Natural killer cell (primary cell): ENCODE data around the gene KDM2B. TPM values are rescaled to one million over a fixed set of nuclear protein-coding genes. Genes with fewer than 3 reads are reported as not detected.

ENCODE experiments used
- ATAC-seq, 3 donors: fragments of 150-1000 bp in 2 of 3; fragments of 200-7000 bp in 1 of 3; cut with Tn5 transposase; 1 replicate in 1 of 3; 2 replicates in 2 of 3; pipeline ENCODE4 v1.10.0; 2021; ENCODE audit warnings: mild to moderate bottlenecking in 2 of 3, moderate library complexity in 2 of 3
- DNase-seq, 2 donors: peaks; one replicate each; pipeline versions ENCODE4 v3.0.0 to v3.0.0-alpha.2; 2013 to 2021; ENCODE audit warnings: mixed read lengths in 1 of 2
- H3K27ac ChIP-seq: one replicate; pipeline ENCODE4 v1.5.1; 2013; ENCODE audit warnings: mild to moderate bottlenecking, low read length
- H3K27me3 ChIP-seq: one replicate; pipeline ENCODE4 v1.6.1; 2013; ENCODE audit warnings: low read length; ENCODE audit not compliant: control insufficient read depth, insufficient read depth
- H3K36me3 ChIP-seq: one replicate; pipeline ENCODE4 v1.6.1; 2013; ENCODE audit warnings: low read length; ENCODE audit not compliant: control insufficient read depth, insufficient read depth
- H3K4me1 ChIP-seq: one replicate; pipeline ENCODE4 v1.6.1; 2013; ENCODE audit warnings: low read length; ENCODE audit not compliant: control insufficient read depth, insufficient read depth
- H3K4me3 ChIP-seq: one replicate; pipeline ENCODE4 v1.5.1; 2013; ENCODE audit warnings: low read length
- H3K9me3 ChIP-seq: one replicate; pipeline ENCODE4 v1.6.1; 2013; ENCODE audit warnings: low read length; ENCODE audit not compliant: control insufficient read depth, insufficient read depth
- H3K27ac Mint-ChIP-seq, 2 donors: one replicate each; pipeline ENCODE4 v1.8.0; 2022; ENCODE audit warnings: mild to moderate bottlenecking in 2 of 2, mixed read lengths in 2 of 2, moderate library complexity in 1 of 2
- H3K27me3 Mint-ChIP-seq, 2 donors: one replicate each; pipeline ENCODE4 v1.8.0; 2022; ENCODE audit warnings: low read depth in 2 of 2, mixed read lengths in 2 of 2
- H3K36me3 Mint-ChIP-seq: one replicate; pipeline ENCODE4 v1.8.0; 2022; ENCODE audit warnings: mixed read lengths
- H3K4me1 Mint-ChIP-seq, 2 donors: one replicate each; pipeline ENCODE4 v1.8.0; 2022; ENCODE audit warnings: mixed read lengths in 2 of 2
- H3K4me3 Mint-ChIP-seq: one replicate; pipeline ENCODE4 v1.8.0; 2022; ENCODE audit warnings: mild to moderate bottlenecking, moderate library complexity, mixed read lengths
- H3K9me3 Mint-ChIP-seq, 2 donors: one replicate each; pipeline ENCODE4 v1.8.0; 2022; ENCODE audit warnings: mixed read lengths in 2 of 2
- WGBS: methylation state at CpG from one replicate; pipeline ENCODE4 v1.1.7; 2013; ENCODE audit warnings: missing lambda C conversion rate; ENCODE audit not compliant: insufficient coverage; 5-methylcytosine and 5-hydroxymethylcytosine counted together
- intact Hi-C: fragments of 100-400 bp; cut with micrococcal nuclease; formaldehyde crosslinking; loops from one replicate; pipeline ENCODE4 v1.14.2; 2022
- total RNA-seq, 4 donors: library from RNA; stranded (reverse); fragments of 120-200 nt in 1 of 4; gene quantifications; one replicate each; pipeline versions ENCODE4 v1.2.3 to v1.2.4, GENCODE V29; 2013 to 2022
- TF ChIP-seq, protein P1 (sequence below): fragments of 200-600 bp; IDR thresholded peaks from one replicate; pipeline ENCODE4 v1.8.0; 2022; ENCODE audit warnings: antibody characterized with exemption

Gene KDM2B
- total RNA-seq, 3 donors from 2014 or later (not counting 1 experiment from before 2014, with no cell fraction given), result 97.3 to 106 (median 98.1) TPM

DNA sequence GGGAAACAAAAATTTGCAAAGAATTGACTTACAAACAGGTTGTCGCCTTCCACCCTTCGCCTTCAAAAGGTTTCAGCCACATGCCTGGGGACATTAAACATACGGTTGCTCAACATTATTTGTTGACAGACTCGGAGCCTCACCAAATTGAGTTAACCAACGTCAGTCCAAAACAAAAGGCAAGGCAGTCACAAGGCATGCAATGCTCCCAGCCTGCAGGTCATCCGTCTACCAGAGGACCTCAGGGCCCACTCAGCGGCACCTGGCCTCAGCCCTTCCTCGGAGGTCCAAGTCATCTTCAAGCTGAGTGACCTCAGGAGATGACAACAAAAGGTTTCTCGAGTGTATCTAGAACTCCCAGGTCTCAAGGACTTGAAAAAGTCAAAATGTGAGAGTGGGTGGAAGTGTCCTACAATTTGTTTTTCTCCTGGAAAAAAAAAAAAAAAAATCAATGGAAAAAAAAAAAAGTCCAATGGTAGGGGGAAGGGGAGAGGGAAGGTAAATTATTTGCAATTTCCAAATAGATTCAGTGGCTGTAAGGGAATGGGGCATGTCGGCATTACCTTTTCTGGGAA lies 64.3 kb downstream of the KDM2B start:
- peaks cover 14% of the 10 kb centered on the region for H3K36me3 Mint-ChIP-seq
- peaks cover 21% of the 10 kb centered on the region for H3K36me3 ChIP-seq
- WGBS, result 98% methylated on average over 10 of the region's 10 CpGs

DNA sequence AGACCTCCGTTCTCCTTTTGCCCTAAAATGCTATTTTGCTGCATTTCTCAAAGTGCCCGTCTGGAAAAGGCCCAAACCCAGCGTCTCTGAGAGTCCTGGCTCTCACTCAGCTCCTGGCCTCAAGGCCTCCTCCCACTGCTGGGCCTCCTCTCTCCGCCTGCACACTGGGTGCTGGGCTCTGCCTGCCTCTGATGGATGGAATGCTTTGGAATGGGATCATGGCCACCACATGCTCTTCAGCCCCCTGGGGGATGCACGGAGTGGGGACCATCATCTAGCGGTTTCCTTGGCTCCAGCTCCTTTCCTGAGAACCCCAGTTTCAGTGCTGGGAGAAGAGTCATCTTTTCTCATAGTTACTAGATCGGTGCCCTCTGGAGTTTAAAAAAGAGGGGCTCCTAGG lies 65.2 kb downstream of the KDM2B start:
- ATAC-seq, result no peak
- Histone ChIP-seq H3K4me3 (no peak overlapping the region), H3K36me3 (peaks cover 16% of the 10 kb centered on the region), H3K4me1 (peaks cover 13% of the 10 kb centered on the region), H3K9me3 (no peaks in the 10 kb centered on the region), H3K27ac (no peak overlapping the region), H3K27me3 (no peaks in the 10 kb centered on the region)
- H3K36me3 Mint-ChIP-seq, result peaks cover 14% of the 10 kb centered on the region
- no peaks in the 10 kb centered on the region for H3K27me3 Mint-ChIP-seq
- no peaks in the 10 kb centered on the region for H3K9me3 Mint-ChIP-seq
- 95% methylated on average over 7 of the region's 7 CpGs for WGBS
- peaks cover 7 to 20% of the 10 kb centered on the region in 2 donors for H3K4me1 Mint-ChIP-seq
- H3K4me3 Mint-ChIP-seq, result peak overlapping the region; percentile 7
- H3K27ac Mint-ChIP-seq, result peak overlapping the region; percentile 70 to 85
- TF ChIP-seq, protein P1, sequence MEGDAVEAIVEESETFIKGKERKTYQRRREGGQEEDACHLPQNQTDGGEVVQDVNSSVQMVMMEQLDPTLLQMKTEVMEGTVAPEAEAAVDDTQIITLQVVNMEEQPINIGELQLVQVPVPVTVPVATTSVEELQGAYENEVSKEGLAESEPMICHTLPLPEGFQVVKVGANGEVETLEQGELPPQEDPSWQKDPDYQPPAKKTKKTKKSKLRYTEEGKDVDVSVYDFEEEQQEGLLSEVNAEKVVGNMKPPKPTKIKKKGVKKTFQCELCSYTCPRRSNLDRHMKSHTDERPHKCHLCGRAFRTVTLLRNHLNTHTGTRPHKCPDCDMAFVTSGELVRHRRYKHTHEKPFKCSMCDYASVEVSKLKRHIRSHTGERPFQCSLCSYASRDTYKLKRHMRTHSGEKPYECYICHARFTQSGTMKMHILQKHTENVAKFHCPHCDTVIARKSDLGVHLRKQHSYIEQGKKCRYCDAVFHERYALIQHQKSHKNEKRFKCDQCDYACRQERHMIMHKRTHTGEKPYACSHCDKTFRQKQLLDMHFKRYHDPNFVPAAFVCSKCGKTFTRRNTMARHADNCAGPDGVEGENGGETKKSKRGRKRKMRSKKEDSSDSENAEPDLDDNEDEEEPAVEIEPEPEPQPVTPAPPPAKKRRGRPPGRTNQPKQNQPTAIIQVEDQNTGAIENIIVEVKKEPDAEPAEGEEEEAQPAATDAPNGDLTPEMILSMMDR, result no peak
- intact Hi-C loops, result no loop called here
- no peak for DNase-seq

More for the DNA sequence above, 64.3 kb downstream of the KDM2B start:
- peaks cover 7 to 20% of the 10 kb centered on the region in 2 donors for H3K4me1 Mint-ChIP-seq
- ATAC-seq (no peak), DNase-seq (no peak)
- H3K4me1 ChIP-seq, result peaks cover 13% of the 10 kb centered on the region
- TF ChIP-seq, protein P1, result no peak
- H3K9me3 ChIP-seq, result no peaks in the 10 kb centered on the region
- no peak overlapping the region for H3K27ac ChIP-seq
- no peak overlapping the region for H3K4me3 Mint-ChIP-seq
- no peak overlapping the region for H3K4me3 ChIP-seq
- intact Hi-C loops, result no loop called here
- no peak overlapping the region for H3K27ac Mint-ChIP-seq
- no peaks in the 10 kb centered on the region for H3K27me3 Mint-ChIP-seq
- H3K27me3 ChIP-seq, result no peaks in the 10 kb centered on the region
- H3K9me3 Mint-ChIP-seq, result no peaks in the 10 kb centered on the region

DNA sequence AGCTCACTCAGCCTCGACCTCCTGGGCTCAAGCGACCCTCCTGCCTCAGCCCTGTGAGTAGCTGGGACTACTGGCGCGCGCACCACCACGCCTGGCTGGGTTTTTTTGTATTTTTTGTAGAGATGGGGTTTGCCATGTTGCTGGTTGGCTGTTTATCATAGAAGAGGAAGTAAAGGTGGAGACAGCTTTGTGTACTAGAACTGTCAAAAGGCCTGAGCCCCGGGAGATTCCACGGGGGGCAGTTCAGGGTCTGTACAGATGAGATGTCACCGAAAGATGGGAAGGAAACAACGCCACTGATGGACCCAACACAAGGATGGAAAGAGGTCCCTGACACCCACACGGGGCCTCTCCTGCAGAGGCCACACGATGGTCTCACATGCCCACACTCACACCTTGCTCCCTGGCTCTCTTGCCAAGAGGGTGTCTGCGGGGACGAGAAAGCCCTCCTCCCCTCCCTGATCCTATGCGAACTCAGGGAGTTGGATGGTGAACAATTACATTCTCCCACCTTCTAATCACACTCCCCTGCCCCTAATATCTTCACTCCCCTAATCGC lies 66.6 kb downstream of the KDM2B start:
- Histone ChIP-seq H3K27ac (peak overlapping the region; percentile 66), H3K36me3 (peaks cover 15% of the 10 kb centered on the region), H3K4me1 (peaks cover 10% of the 10 kb centered on the region), H3K27me3 (no peaks in the 10 kb centered on the region), H3K4me3 (no peak overlapping the region), H3K9me3 (no peaks in the 10 kb centered on the region)
- WGBS, result 49% methylated on average over 16 of the region's 16 CpGs
- DNase-seq (peak in 1 of 2 donors; percentile 48), ATAC-seq (peak; percentile 38 to 66 (median 60))
- Mint-ChIP-seq H3K27me3 (no peaks in the 10 kb centered on the region), H3K9me3 (no peaks in the 10 kb centered on the region), H3K4me3 (no peak overlapping the region), H3K4me1 (peaks cover 7 to 16% of the 10 kb centered on the region in 2 donors), H3K27ac (peak overlapping the region; percentile 86 to 88), H3K36me3 (peaks cover 10% of the 10 kb centered on the region)
- intact Hi-C loops, result no loop called here
- TF ChIP-seq, protein P1, result no peak
